Liver (tissue), 9 donors: Measurements from ENCODE around the gene MYO1F. TPM values are rescaled to one million over a fixed set of nuclear protein-coding genes. Genes with fewer than 3 reads are reported as not detected.

Experiments used
- DNase-seq: peaks from one replicate; pipeline ENCODE4 v3.0.0-alpha.2; 2017; ENCODE audit warnings: low spot score
- H3K27ac ChIP-seq, 2 donors: one replicate each; pipeline ENCODE4 v1.7.0; 2013; ENCODE audit warnings: inconsistent platforms in 2 of 2, low read length in 2 of 2, control low read depth in 1 of 2, low read depth in 1 of 2, mild to moderate bottlenecking in 1 of 2
- H3K27me3 ChIP-seq, 4 donors: one replicate each; pipeline versions ENCODE4 v1.6.1 to v1.7.0; 2013; ENCODE audit warnings: low read length in 3 of 4, inconsistent platforms in 1 of 4, mild to moderate bottlenecking in 1 of 4, moderate library complexity in 1 of 4; ENCODE audit not compliant: control insufficient read depth in 4 of 4, insufficient read depth in 4 of 4
- H3K36me3 ChIP-seq, 4 donors: one replicate each; pipeline versions ENCODE4 v1.6.1 to v1.7.0; 2013; ENCODE audit warnings: low read length in 3 of 4, mild to moderate bottlenecking in 3 of 4, low read depth in 1 of 4, moderate library complexity in 1 of 4; ENCODE audit not compliant: control insufficient read depth in 4 of 4, insufficient read depth in 3 of 4
- H3K4me1 ChIP-seq, 4 donors: one replicate each; pipeline versions ENCODE4 v1.6.1 to v1.7.0; 2013; ENCODE audit warnings: low read length in 3 of 4, mild to moderate bottlenecking in 3 of 4, moderate library complexity in 1 of 4; ENCODE audit not compliant: control insufficient read depth in 4 of 4, insufficient read depth in 4 of 4
- H3K4me3 ChIP-seq, 3 donors: one replicate each; pipeline versions ENCODE4 v1.6.1 to v1.7.0; 2013; ENCODE audit warnings: low read length in 3 of 3, control low read depth in 1 of 3, low read depth in 1 of 3, mild to moderate bottlenecking in 1 of 3
- H3K9ac ChIP-seq, 2 donors: one replicate each; pipeline ENCODE4 v1.7.0; 2013; ENCODE audit warnings: low read length in 2 of 2, mild to moderate bottlenecking in 2 of 2, moderate library complexity in 2 of 2, control low read depth in 1 of 2, low read depth in 1 of 2
- H3K9me3 ChIP-seq, 4 donors: one replicate each; pipeline versions ENCODE4 v1.6.1 to v1.7.0; 2013; ENCODE audit warnings: low read length in 3 of 4; ENCODE audit not compliant: control insufficient read depth in 4 of 4
- ATF3 ChIP-seq: IDR thresholded peaks from 2 replicates; pipeline ENCODE4 v1.6.1; 2016; ENCODE audit warnings: antibody characterized with exemption
- CTCF ChIP-seq: fragments of 150-350 bp; IDR thresholded peaks from 2 replicates; pipeline ENCODE4 v1.5.1; 2017; ENCODE audit warnings: improper control_type of control experiment, low read depth, low read length; ENCODE audit not compliant: missing input control
- EGR1 ChIP-seq, 2 donors: IDR thresholded peaks; 2 replicates each; pipeline ENCODE4 v1.6.1; 2016 to 2018; ENCODE audit warnings: antibody characterized with exemption in 2 of 2, low read depth in 2 of 2
- FOXA1 ChIP-seq: IDR thresholded peaks from 2 replicates; pipeline ENCODE4 v1.6.1; 2016; ENCODE audit warnings: antibody characterized with exemption
- FOXA2 ChIP-seq: IDR thresholded peaks from 2 replicates; pipeline ENCODE4 v1.6.1; 2016; ENCODE audit warnings: antibody characterized with exemption
- GABPA ChIP-seq, 2 donors: IDR thresholded peaks in 1 of 2; conservative IDR thresholded peaks in 1 of 2; 2 replicates each; pipeline ENCODE4 v1.6.1; 2016; ENCODE audit warnings: antibody characterized with exemption in 2 of 2, mild to moderate bottlenecking in 1 of 2, moderate library complexity in 1 of 2
- HNF4A ChIP-seq, 2 donors: conservative IDR thresholded peaks; 2 replicates each; pipeline ENCODE4 v1.6.1; 2016; ENCODE audit warnings: antibody characterized with exemption in 2 of 2, mild to moderate bottlenecking in 2 of 2
- HNF4G ChIP-seq: IDR thresholded peaks from 2 replicates; pipeline ENCODE4 v1.6.1; 2016; ENCODE audit warnings: antibody characterized with exemption
- JUND ChIP-seq, 2 donors: IDR thresholded peaks; 2 replicates each; pipeline ENCODE4 v1.6.1; 2016; ENCODE audit warnings: antibody characterized with exemption in 2 of 2
- MAX ChIP-seq: IDR thresholded peaks from 2 replicates; pipeline ENCODE4 v1.6.1; 2016; ENCODE audit warnings: antibody characterized with exemption
- NR2F2 ChIP-seq: IDR thresholded peaks from 2 replicates; pipeline ENCODE4 v1.6.1; 2016; ENCODE audit warnings: antibody characterized with exemption
- RAD21 ChIP-seq, 2 donors: IDR thresholded peaks; 2 replicates each; pipeline ENCODE4 v1.6.1; 2016; ENCODE audit warnings: antibody characterized with exemption in 2 of 2, mild to moderate bottlenecking in 2 of 2
- REST ChIP-seq: IDR thresholded peaks from 2 replicates; pipeline ENCODE4 v1.6.1; 2016; ENCODE audit warnings: antibody characterized with exemption, mild to moderate bottlenecking
- RXRA ChIP-seq, 2 donors: IDR thresholded peaks; 2 replicates each; pipeline ENCODE4 v1.6.1; 2017 to 2018; ENCODE audit warnings: antibody characterized with exemption in 2 of 2, mild to moderate bottlenecking in 1 of 2
- SP1 ChIP-seq: IDR thresholded peaks from 2 replicates; pipeline ENCODE4 v1.6.1; 2018; ENCODE audit warnings: antibody characterized with exemption, mild to moderate bottlenecking
- TAF1 ChIP-seq: conservative IDR thresholded peaks from 2 replicates; pipeline ENCODE4 v1.6.1; 2016; ENCODE audit warnings: antibody characterized with exemption, mild to moderate bottlenecking
- YY1 ChIP-seq: IDR thresholded peaks from 2 replicates; pipeline ENCODE4 v1.6.1; 2016; ENCODE audit warnings: antibody characterized with exemption, mild to moderate bottlenecking
- ZBTB33 ChIP-seq: IDR thresholded peaks from 2 replicates; pipeline ENCODE4 v1.6.1; 2016; ENCODE audit warnings: antibody characterized with exemption
- WGBS: extraction: QIAGEN DNeasy Blood & Tissue Kit; methylation state at CpG from one replicate; pipeline ENCODE4 v1.1.7; 2013; 5-methylcytosine and 5-hydroxymethylcytosine counted together
- polyA plus RNA-seq, 2 donors: library from polyadenylated mRNA; stranded (reverse) in 1 of 2; unstranded in 1 of 2; fragments of 200-250 nt in 1 of 2; fragments of >200 nt in 1 of 2; fragmentation: Nextera tagmentation in 1 of 2; extraction: Ambion mirVana in 1 of 2; gene quantifications; one replicate each; pipeline versions ENCODE4 v1.2.1 to v1.2.3, GENCODE V29; 2013 to 2015
- total RNA-seq, 2 donors: library from RNA; depleted of rRNA; stranded (reverse); fragments of >200 nt; gene quantifications; one replicate each; pipeline ENCODE4 v1.2.3, GENCODE V29; 2014
- donor health status: healthy.
- donor health status: healthy.
- donor health status: healthy.
- donor health status: healthy.
- donor health status: healthy.

The MYO1F gene
- total and polyA plus RNA-seq, 4 donors = 6.1 to 20.4 (median 12.0) TPM

GRCh38 chr19:8544168-8544567 lies 33.1 kb downstream of the MYO1F start (continued):
- TF ChIP-seq GABPA (IDR thresholded peaks at IDR 0.05 in 1 of 2, conservative IDR thresholded peaks at IDR 0.05 in 1 of 2) (no peak), SP1 (no peak), HNF4G (no peak), TAF1 (no peak), JUND (IDR thresholded peaks at IDR 0.05) (no peak)

- TF ChIP-seq NR2F2 (no peak), EGR1 (IDR thresholded peaks at IDR 0.05; ENCODE audit: low read depth in 2 of 2) (no peak), RAD21 (IDR thresholded peaks at IDR 0.05) (no peak), ZBTB33 (no peak), JUND (IDR thresholded peaks at IDR 0.05) (no peak), FOXA1 (no peak), MAX (no peak), YY1 (no peak), SP1 (no peak), FOXA2 (no peak), GABPA (IDR thresholded peaks at IDR 0.05 in 1 of 2, conservative IDR thresholded peaks at IDR 0.05 in 1 of 2) (no peak), RXRA (IDR thresholded peaks at IDR 0.05) (no peak), CTCF (no peak), REST (no peak), HNF4G (no peak), HNF4A (conservative IDR thresholded peaks at IDR 0.05) (no peak), ATF3 (no peak), TAF1 (no peak)
- H3K4me1 ChIP-seq = no peaks in the 10 kb centered on the region
- no peak for DNase-seq
- no peak overlapping the region for H3K9ac ChIP-seq
- 96% methylated on average over 12 of the region's 12 CpGs for WGBS
- H3K4me3 ChIP-seq = no peak overlapping the region
- H3K36me3 ChIP-seq = peaks cover 0 to 2% (median 0%) of the 10 kb centered on the region in 4 donors
- no peak overlapping the region for H3K27ac ChIP-seq
- H3K9me3 ChIP-seq = no peaks in the 10 kb centered on the region
- no peaks in the 10 kb centered on the region for H3K27me3 ChIP-seq
These were observed 37.6 kb downstream of the MYO1F start for GRCh38 chr19:8539621-8540149.
